Tibial nerve (tissue), 4 donors: Measurements from ENCODE around the gene JAK1. TPM values are rescaled to one million over a fixed set of nuclear protein-coding genes. Genes with fewer than 3 reads are reported as not detected.

Source experiments
- DNase-seq, 2 donors: peaks; one replicate each; pipeline ENCODE4 v3.0.0-alpha.2; 2019; ENCODE audit warnings: low spot score in 2 of 2
- H3K27ac ChIP-seq, 4 donors: fragments of 200-600 bp; sonication (generic) in 3 of 4; one replicate each; pipeline ENCODE4 v1.5.1; 2017 to 2019; ENCODE audit warnings: mild to moderate bottlenecking in 1 of 4
- H3K27me3 ChIP-seq, 2 donors: fragments of 200-600 bp; sonication (generic) in 1 of 2; one replicate each; pipeline versions ENCODE4 v1.5.1 to v1.6.0; 2017 to 2019
- H3K36me3 ChIP-seq, 3 donors: fragments of 200-600 bp; sonication (generic); one replicate each; pipeline ENCODE4 v1.5.1; 2018 to 2019
- H3K4me1 ChIP-seq, 4 donors: fragments of 200-600 bp; sonication (generic) in 3 of 4; one replicate each; pipeline ENCODE4 v1.5.1; 2017 to 2019
- H3K4me3 ChIP-seq, 4 donors: fragments of 200-600 bp; sonication (generic) in 3 of 4; one replicate each; pipeline ENCODE4 v1.5.1; 2017 to 2019; ENCODE audit warnings: mild to moderate bottlenecking in 1 of 4, moderate library complexity in 1 of 4
- H3K9me3 ChIP-seq, 4 donors: fragments of 200-600 bp; sonication (generic) in 3 of 4; one replicate each; pipeline ENCODE4 v1.5.1; 2017 to 2019
- CTCF ChIP-seq, 5 experiments: fragments of 200-600 bp in 3 of 5; fragments of 450-650 bp in 2 of 5; sonication (generic) in 3 of 5; IDR thresholded peaks; one replicate each; pipeline ENCODE4 v1.5.1; 2016 to 2019; ENCODE audit warnings: antibody characterized with exemption in 5 of 5, mild to moderate bottlenecking in 3 of 5, moderate library complexity in 2 of 5
- EP300 ChIP-seq, 2 donors: sonication (generic); formaldehyde crosslinking; IDR thresholded peaks; one replicate each; pipeline ENCODE4 v1.6.1; 2017; ENCODE audit warnings: antibody characterized with exemption in 2 of 2, mild to moderate bottlenecking in 1 of 2
- POLR2A ChIP-seq, 2 donors: fragments of 450-650 bp; IDR thresholded peaks; one replicate each; pipeline ENCODE4 v1.6.1; 2017; ENCODE audit warnings: antibody characterized with exemption in 2 of 2, mild to moderate bottlenecking in 2 of 2, moderate library complexity in 2 of 2
- WGBS, 2 donors: methylation state at CpG; one replicate each; pipeline ENCODE4 v1.1.5; 2018; 5-methylcytosine and 5-hydroxymethylcytosine counted together
- total RNA-seq, 4 donors: library from RNA; depleted of rRNA; stranded (reverse); fragments of >200 nt; gene quantifications; one replicate each; pipeline ENCODE4 v1.1.0, GENCODE V29; 2016

JAK1 gene
- total RNA-seq, 4 donors from 2014 or later = 114 to 222 (median 138) TPM

GRCh38 chr1:64839261-64839660, 127.1 kb downstream of the JAK1 start:
- peaks cover 0 to 18% (median 5%) of the 10 kb centered on the region in 4 donors for H3K4me1 ChIP-seq
- no peak for TF ChIP-seq CTCF (IDR thresholded peaks at IDR 0.05)
- no peak for TF ChIP-seq POLR2A (IDR thresholded peaks at IDR 0.05)
- TF ChIP-seq EP300 (IDR thresholded peaks at IDR 0.05) = no peak
- H3K36me3 ChIP-seq = peaks cover 2 to 86% (median 36%) of the 10 kb centered on the region in 3 donors
- no peaks in the 10 kb centered on the region for H3K9me3 ChIP-seq
- DNase-seq = no peak
- H3K4me3 ChIP-seq = no peak overlapping the region
- H3K27ac ChIP-seq = no peak overlapping the region
- no peaks in the 10 kb centered on the region for H3K27me3 ChIP-seq
- WGBS, 2 donors = 90 to 96% methylated on average over 5 of the region's 5 CpGs

- H3K4me1 ChIP-seq = peaks cover 0 to 18% (median 5%) of the 10 kb centered on the region in 4 donors
- H3K27ac ChIP-seq = no peak overlapping the region
- WGBS, 2 donors = 89% methylated on average over 7 of the region's 7 CpGs
- H3K36me3 ChIP-seq = peaks cover 2 to 86% (median 33%) of the 10 kb centered on the region in 3 donors
- no peak for DNase-seq
- TF ChIP-seq EP300 (IDR thresholded peaks at IDR 0.05) (peak in 1 of 2 donors; percentile 8), POLR2A (IDR thresholded peaks at IDR 0.05) (no peak), CTCF (IDR thresholded peaks at IDR 0.05) (no peak)
- no peak overlapping the region for H3K4me3 ChIP-seq
- no peaks in the 10 kb centered on the region for H3K9me3 ChIP-seq
- no peaks in the 10 kb centered on the region for H3K27me3 ChIP-seq
These were observed 127.9 kb downstream of the JAK1 start for GRCh38 chr1:64838486-64838885.

GRCh38 chr1:64836802-64837201, 129.5 kb downstream of the JAK1 start:
- no peak for DNase-seq
- 94 to 96% methylated on average over 8 of the region's 8 CpGs for WGBS, 2 donors
- H3K4me1 ChIP-seq = peaks cover 0 to 7% (median under 1%) of the 10 kb centered on the region in 4 donors
- no peaks in the 10 kb centered on the region for H3K9me3 ChIP-seq
- TF ChIP-seq CTCF (IDR thresholded peaks at IDR 0.05) = no peak
- TF ChIP-seq POLR2A (IDR thresholded peaks at IDR 0.05) = no peak
- no peak for TF ChIP-seq EP300 (IDR thresholded peaks at IDR 0.05)
- no peak overlapping the region for H3K27ac ChIP-seq
- no peaks in the 10 kb centered on the region for H3K27me3 ChIP-seq
- H3K4me3 ChIP-seq = no peak overlapping the region
- H3K36me3 ChIP-seq = peaks cover 2 to 94% (median 36%) of the 10 kb centered on the region in 3 donors

- Histone ChIP-seq H3K9me3 (no peaks in the 10 kb centered on the region), H3K4me1 (no peaks in the 10 kb centered on the region), H3K4me3 (no peak overlapping the region), H3K27ac (no peak overlapping the region), H3K27me3 (no peaks in the 10 kb centered on the region), H3K36me3 (peaks cover 2 to 83% (median 27%) of the 10 kb centered on the region in 3 donors)
- DNase-seq = no peak
- TF ChIP-seq EP300 (IDR thresholded peaks at IDR 0.05) = no peak
- TF ChIP-seq POLR2A (IDR thresholded peaks at IDR 0.05) = no peak
These were observed 131.6 kb downstream of the JAK1 start for GRCh38 chr1:64834734-64835133.

- no peak for DNase-seq
- Histone ChIP-seq H3K36me3 (peaks cover 0 to 39% (median 8%) of the 10 kb centered on the region in 3 donors), H3K4me1 (no peaks in the 10 kb centered on the region), H3K4me3 (no peak overlapping the region), H3K27me3 (no peaks in the 10 kb centered on the region), H3K9me3 (no peaks in the 10 kb centered on the region), H3K27ac (no peak overlapping the region)
- TF ChIP-seq EP300 (IDR thresholded peaks at IDR 0.05) (no peak), POLR2A (IDR thresholded peaks at IDR 0.05) (no peak), CTCF (IDR thresholded peaks at IDR 0.05) (no peak)
- 68 to 69% methylated on average over 5 of the region's 5 CpGs for WGBS, 2 donors
These were observed 136.2 kb downstream of the JAK1 start for GRCh38 chr1:64830030-64830651.
